Stimulated activated CD4-positive, alpha-beta T cell treated with anti-CD3 and anti-CD28 coated beads, Interleukin-15, amount 100 ng/mL, for 48 hours (primary cell): ENCODE measurements around the gene CHP2.
"Not testable (repeated sequence)": the region's sequence is repeated elsewhere in the genome, so short reads cannot be mapped to it uniquely, and the experiment has no call there.

Experiments used
- DNase-seq, 2 donors: peaks; one replicate each; pipeline ENCODE4 v3.0.0-alpha.2; 2020; ENCODE audit warnings: low read depth in 2 of 2

The CHP2 gene

DNA sequence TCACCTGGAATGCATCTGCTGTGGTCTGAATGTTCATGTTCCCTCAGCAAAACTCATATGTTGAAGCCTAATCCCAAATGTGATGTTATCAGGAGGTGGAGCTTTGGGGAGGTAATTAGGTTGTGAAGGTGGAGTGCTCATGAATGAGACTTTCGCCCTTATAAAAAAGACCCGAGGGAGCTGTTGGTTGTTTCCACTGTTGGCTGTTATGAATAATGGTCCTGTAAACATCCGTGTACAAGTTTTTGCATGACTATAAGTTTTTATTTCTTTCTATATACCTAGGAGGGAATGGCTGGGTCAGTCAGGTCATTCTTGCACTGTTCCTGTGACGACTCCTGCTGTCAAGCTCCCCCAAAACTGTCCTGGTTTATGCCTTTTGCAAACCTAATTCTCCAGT is 9.6 kb upstream of the CHP2 start:
- no peak for DNase-seq

DNA sequence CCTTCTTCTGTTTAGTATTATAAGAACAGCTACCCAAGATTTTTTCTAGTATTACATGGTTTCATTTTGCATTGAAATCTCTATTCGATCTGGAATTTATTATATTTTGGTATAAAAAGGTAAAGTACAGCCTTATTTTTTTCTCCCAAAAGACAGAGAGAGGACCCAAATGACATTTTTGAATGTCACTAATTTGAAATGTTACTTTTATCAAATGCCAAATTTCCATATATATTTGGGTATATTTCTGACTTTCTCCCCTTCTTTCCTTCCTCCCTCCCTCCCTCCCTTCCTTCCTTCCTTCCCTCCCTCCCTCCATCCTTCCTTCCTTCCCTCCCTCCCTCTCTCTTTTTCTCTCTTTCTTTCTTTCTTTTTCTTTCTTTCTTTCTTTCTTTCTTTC is 6.2 kb upstream of the CHP2 start:
- no peak for DNase-seq

DNA sequence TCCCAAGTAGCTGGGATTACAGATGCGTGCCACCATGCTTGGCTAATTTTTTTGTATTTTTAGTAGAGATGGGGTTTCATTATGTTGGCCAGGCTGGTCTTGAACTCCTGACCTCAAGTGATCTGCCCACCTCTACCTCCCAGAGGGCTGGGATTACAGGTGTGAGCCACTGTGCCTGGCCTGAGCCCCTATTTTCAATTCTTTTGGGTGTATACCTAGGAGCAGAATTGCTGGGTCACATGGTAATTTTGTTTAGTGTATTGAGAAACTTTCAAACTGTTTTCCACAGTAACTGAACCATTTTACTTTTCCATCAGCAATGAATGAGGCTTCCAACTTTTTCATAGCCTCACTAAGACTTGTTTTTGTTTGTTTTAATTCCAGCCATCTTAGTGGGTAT is 3.8 kb upstream of the CHP2 start:
- not testable (repeated sequence) for DNase-seq

DNA sequence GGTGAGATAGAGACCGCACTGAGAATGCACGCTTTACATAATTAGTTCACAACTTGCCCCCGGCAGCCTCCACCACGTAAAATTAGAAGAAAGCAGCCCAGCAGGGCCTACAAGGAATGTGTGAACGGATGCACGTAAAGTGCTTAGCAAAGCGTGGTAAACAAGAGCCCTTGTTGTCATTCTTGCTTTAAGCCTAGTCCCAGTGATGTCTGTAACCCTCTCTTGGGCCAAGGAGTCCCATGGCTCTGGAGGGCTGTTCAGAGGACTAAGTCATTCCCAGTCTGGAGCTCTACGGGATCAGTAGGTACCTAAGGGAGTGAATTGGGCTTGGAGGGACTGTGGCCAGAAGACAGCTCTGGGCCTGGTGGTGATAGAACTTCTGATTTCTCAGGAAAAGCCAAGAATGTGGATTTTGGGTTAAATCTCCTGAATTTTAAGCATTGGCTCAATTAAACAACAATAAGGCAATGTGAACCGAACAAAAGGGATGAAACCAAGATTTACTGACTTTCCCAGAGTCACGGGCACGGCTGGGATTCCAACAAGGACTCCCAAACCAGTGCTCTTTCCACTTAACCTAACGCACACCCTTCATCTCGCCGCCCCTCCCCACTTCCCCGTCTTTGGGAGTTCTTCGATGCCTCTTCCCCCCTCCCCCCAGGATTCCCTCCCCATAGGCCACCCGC is 775 bp upstream of the CHP2 start:
- no peak for DNase-seq

DNA sequence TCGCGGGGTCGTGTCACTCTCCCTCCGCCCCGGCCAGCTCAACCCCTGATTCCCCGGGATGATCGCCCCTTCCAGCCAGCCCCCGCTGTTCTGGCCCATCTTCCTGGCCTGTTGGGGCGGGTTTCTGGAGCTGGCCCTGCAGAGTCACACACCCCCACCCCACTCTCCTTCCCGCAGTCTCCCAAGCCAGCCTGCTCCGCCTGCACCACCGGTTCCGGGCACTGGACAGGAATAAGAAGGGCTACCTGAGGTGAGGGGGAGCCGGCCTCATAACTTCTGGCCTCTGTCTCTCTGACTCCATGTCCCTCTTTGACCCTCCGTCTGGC is 621 bp downstream of the CHP2 start:
- no peak for DNase-seq

DNA sequence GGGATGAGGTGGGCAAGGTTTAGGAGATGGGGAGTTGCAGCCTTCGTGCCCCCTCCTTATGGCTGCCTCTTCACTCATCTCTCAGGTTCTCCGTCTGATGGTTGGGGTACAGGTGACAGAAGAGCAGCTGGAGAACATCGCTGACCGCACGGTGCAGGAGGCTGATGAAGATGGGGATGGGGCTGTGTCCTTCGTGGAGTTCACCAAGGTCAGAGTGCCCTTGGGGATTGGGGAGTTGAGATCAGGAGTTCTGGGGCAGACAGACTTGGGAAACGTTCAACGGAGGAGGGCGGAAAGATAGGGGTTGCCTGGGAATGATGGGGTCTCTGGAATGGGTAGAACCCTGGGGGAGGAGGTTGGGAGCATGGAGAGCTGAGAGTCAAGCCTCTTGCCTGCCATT is 2.3 kb downstream of the CHP2 start:
- DNase-seq = no peak

DNA sequence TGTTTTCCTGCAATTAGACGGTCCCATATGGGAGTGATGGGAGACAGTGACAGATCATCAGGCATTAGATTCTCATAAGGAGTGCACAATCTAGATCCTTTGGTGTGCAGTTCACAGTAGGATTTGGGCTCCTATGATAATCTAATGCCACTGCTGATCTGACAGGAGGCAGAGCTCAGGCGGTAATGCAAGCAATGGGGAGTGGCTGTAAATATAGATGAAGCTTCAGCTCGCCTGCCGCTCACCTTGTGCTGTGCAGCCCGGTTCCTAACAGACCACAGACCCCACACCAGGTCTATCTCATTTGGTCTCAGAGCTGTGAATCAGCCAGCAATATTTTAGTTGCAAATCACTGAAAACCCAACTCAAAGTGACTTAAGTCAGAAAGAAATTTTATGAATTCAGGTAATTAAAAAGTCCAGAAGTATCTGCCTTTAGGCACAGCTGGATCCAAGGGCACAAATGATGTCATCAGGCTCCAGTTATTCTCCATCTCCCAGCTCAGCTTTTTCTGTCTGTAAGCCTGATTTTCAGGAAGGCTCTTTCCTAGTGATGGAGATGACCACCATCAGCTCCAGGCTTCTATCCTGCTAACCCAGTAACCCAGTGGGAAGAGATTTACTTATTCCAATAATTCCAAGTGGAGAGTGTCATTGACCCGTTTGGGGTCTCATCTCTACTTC is 3.3 kb downstream of the CHP2 start:
- no peak for DNase-seq

DNA sequence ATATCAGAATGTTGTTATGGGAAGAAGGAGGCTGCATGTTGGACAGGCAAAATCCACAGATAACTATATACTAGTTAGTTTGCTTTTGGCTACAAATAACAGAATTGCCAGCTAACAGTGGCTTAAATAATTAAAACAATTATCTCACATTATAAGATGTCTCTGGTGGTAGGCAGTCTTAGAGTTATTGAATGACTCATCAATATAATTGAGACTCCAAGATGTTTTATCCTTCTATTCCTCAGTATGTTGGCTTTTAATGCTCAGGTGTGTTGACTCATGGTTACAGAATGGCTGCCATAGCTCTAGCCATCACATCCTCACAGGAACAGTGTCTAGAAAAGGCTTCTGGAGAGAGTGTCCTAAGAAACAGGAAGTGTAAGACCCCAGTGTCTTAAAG is 11.1 kb downstream of the CHP2 start:
- DNase-seq = no peak

DNA sequence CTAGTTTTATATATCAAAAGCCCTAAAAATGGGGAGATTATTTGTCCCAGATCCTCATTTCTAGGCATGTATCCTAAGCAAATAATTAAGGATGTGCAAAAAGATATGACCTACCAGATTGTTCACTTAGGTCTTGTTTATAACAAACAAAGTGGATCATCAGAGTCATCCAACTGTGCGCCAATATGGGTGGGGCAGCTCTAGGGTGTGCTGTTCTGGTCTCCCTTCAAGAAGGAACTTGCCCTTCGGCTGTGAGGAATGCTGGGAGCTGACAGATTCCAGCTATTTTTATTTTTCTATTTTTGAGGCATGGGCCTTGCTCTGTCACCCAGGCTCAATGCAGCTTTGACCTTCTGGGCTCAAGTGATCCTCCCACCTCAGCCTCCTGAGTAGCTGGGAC is 13.8 kb downstream of the CHP2 start:
- DNase-seq = no peak

DNA sequence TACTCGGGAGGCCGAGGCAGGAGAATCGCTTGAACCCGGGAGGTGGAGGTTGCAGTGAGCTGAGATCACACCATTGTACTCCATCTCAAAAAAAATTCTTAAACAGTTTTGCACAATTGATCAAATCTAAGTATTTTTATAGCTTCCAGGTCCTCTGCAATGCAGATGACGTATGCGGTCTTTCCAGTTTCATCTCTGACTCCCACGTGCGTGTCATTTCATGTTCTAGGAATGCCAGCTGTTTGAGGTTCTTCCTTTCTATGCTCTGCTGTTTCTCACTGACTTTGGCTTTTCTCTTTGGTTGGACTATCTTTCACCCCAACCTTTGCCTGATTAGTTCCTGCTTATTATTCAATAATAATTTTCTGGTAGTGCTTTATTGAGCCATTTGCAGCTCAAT is 16.2 kb downstream of the CHP2 start:
- no peak for DNase-seq

DNA sequence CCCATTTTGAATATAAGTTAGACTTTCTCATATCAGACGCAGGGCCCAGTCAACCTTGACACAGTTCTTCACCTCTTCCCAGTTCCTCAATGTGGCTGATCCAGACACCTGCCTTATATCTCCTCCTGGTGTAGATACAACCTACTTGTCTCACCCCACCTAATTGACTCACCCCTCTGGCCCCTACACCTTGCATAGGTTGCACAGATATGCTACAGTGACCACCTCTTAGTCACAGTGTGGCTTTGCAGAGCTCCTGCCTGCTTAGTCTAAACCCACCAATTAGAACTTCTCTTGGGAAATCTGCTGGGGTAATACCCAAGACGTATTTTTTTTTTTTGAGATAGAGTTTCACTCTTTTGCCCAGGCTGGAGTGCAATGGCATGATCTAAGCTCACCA is 16.8 kb downstream of the CHP2 start:
- no peak for DNase-seq

DNA sequence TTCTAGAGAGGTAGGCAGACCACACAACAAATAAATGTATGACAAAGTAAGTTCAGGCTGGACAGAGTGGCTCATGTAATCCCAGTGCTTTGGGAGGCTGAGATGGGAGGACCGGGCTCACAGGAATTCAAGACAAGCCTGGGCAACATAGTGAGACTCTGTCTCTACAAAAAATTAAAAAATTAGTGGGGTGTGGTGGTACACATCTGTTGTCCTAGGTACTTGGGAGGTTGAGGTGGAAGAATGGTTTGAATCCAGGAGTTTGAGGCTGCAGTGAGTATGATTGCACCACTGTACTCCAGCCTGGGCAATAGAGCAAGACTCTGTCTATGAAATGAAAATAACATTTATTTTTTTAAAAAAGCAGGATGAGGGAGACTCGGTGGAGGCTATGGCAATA is 18.5 kb downstream of the CHP2 start:
- DNase-seq = no peak

DNA sequence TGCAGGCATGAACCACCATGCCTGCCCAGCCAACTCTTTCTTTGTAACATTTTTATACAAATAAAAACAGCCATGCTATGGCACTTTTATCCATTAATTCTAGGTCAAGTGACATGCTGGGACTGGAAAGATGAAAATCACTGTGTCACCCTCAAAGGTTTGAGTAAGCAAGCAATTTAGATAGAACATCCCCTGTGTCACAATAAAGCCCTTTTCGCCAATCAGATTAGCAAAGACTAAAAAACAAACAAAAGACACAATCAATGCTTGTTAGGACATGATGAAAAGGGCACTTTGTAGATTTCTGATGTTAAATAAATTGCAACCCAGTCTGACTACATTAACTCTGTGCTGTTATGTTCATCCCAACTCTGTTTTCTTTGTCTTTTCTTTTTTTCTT is 26.4 kb downstream of the CHP2 start:
- DNase-seq = no peak

DNA sequence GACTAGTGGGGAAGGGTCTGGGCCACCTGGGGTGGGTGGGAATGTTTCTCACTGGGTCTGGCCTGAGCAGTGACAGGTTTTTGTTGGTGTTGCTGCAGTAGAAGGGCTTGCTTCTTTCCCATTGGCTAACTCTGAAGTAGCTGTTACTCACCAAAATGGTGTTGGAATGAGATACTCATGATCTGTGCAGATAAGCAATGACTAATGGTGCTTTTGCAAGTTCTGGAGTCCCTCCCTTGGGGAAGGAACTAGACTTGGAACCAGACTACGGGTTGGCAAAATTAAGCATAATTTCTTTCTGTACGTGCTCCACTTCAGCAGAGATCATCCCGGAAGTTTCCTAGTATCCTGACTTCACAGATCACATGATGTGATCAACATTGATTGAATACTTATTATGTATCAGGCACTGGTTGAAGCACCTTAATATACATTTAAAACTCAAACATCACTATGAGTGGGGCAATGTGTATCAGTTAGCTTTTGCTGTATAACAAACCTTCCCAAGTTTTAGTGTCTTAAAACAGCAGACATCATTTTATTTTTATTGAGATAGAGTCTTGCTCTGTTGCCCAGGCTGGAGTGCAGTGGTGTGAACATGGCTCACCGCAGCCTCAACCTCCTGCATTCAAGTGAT is 30.1 kb downstream of the CHP2 start:
- DNase-seq = no peak

DNA sequence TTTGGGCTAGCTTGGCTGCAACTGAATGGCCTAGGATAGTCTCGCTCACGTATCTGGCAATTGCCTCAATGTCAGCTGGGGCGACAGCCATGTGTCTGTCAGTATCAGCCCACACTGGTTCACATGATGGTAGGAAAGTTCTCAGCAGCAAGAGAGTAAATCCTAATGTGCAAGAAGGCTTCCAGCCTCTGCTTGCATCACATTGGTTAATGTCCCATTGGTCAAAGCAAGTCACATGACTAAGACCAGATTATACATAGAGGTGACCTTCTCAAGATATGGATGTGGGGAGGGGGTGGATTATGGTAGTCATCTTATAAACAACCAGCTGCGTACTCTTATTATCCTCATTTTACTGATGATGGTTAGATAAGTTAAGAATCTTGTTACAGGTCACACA is 31.0 kb downstream of the CHP2 start:
- no peak for DNase-seq

DNA sequence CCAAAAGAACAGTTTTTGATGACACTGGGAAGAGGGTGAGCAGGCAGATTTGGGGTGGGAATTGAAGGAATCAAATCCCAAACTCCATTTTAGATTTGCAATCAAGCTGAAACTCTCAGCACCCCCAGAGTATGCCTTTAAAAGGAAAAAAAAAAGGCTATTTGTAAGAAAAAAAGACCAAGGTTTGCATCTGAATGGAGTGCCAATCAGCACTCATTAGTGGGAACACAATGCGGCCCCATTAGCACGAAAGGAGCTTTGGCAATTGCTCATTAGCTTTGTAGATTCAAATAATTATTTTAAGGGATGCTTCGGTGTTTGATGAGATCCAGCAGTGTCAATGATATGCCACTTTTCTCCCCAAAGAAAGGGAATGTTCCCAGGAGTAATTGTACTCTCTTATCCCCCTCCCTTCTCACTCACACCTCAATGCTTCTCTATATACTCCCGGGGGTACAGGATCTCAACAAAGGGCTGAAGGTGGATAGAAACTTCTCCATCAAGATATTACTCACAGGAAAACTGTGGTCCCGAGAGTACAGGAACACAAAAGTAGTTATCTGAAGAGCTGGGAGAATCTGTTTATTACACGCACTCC is 32.2 kb downstream of the CHP2 start:
- DNase-seq = no peak

DNA sequence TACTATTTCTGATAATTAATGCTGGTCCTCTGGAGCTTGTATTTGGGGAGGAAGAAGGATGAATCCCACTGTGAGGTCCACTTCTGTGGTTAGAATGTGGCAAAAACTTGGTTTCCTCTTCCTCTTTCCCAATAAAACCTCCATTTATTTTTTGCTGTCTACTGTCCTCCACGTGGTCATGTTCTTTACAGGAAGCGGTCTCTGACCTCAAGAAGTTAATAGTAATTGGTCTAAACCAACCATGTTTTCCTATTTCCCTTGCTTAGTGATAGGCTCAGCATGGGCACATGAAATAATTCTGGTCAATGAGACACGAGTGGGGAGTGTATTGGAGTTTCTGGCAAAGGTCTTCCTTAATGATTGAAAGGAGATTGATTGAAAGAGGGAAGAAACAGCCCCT is 33.9 kb downstream of the CHP2 start:
- DNase-seq = no peak

DNA sequence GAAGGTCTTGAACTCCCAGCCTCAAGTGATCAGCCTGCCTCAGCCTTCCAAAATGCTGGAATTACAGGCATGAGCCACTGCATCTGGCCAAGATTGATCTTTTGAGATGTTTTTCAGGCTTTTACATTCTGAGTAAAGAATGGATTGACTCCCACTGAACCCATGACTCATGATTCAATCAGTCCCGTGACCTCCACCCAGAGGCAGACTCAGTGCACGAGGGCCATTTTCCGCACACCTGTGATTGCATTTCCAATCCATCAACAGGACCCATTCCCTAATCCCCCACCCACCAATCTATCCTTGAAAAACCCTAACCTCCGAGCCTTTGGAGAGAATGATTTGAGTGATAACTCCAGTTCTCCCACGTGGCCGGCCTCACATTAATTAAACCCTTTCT is 40.6 kb downstream of the CHP2 start:
- DNase-seq = no peak

DNA sequence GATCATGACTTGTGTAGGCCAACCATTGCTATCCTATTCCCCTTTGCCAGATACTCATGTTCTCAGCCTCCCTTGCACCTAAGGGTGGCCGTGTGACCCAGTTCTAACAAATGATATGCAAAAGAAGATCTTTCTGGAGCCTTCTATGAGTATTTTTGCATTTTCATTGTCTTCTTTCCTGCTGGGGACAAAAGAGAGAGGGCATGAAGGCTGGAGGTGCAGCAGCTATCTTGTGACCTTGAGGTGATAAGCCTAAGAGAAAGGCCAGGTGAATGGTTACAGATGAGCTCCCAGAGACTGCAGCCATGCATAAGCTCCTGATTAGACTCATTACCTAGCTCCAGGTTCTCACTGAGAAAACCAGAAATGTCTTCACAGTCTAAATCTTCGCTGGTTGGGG is 42.1 kb downstream of the CHP2 start:
- DNase-seq = no peak

DNA sequence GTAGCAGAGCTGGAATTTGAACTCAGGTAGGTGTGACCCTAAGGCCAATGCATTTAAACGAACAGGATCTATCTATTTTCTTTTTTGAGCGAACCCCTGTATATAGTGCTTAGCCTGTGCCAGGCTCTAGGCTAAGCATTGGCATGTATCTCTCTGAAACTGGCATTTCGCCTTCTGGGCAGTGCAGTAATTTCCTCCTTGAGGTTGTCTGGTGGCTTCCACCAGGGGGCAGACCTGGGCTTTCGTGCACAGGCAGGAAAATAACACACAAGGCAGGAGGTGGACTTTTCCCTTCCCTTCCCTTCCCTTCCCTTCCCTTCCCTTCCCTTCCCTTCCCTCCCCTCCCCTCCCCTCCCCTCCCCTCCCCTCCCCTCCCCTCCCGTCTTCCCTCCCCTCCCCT is 46.6 kb downstream of the CHP2 start:
- peak; percentile 49 to 65 for DNase-seq

DNA sequence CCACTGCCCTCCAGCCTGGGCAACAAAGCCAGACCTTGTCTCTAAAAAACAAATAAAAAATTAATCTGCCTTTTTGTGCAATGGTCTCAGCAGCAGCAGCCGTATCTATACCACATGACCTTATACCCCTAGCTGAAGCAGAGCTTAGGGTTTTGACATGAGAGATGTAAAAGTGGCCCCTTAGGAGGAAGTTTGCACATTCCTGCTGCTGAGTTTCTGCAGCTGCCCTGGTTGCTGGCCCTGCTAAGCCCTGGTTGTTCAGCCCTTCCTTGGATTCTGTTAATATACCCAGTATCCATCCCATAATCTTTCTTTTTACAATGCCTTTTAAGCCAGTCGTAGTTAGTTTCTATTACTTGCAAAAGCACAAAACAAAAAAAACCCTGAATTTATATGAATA is 48.0 kb downstream of the CHP2 start:
- no peak for DNase-seq

DNA sequence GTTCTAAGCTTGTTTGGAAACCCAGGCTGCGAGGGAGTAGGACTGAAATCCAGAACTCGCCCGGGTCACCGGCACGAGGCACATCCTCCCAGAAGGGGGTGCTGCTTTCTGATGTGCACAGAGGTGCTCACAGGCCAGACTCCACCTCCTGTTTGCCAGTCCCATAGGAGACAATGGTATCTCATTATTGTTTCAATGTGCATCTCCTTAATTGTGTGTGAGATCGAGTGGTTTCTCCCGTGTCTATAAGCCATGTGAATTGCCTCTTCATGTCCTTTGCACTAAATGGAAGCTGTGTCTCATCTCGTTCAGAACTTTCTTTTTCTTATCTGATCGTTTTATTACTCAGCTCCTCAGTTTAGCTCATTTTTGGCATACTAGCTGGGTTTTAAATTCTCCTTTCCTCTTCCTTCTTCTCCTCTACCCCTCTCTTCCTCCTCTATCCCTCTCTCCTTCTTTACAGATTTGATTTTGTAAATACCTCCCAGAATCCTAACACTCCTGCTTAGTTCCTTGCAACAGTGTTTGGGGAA is 48.8 kb downstream of the CHP2 start:
- DNase-seq = peak; percentile 42 to 63

DNA sequence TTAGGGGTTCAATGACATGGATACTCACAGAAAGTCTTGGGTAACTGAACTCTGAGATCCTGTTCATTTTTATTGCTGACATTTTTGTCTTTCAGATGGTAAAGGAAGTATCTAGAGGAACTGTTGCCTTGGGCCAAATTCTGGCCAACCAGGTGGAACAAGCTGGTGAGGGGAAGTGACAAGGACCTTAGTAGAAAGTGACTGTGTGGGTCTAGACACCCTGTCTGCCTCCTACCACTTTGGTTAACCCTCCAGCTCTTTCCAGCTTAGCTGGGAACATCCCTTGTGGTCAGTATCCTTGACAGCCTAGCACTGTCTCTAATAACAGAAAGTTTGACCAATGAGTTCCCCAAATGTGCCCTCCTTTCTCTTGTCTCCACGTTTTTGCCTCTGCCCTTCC is 52.2 kb downstream of the CHP2 start:
- DNase-seq = no peak
